Measurements from ENCODE around the gene IRF7.

IRF7 gene

DNA sequence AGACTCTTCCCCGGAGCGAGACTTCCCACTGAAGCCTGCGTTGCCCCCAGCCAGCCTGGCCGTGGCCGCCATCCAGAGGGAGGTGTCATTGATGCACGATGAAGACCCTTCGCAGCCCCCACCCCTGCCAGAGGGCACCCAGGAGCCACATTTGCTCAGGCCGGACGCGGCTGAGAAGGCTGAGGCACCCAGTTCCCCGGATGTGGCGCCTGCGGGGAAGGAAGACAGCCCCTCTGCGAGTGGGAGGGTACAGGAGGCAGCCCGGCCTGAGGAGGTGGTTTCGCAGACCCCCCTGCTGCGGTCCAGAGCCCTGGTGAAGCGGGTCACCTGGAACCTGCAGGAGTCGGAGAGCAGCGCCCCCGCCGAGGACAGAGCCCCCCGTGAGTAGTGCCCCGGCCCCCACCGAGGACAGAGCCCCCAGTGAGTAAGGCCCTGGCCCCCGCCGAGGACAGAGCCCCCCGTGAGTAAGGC, 6.4 kb downstream of the IRF7 start:
- TF ChIP-seq, protein P1, sequence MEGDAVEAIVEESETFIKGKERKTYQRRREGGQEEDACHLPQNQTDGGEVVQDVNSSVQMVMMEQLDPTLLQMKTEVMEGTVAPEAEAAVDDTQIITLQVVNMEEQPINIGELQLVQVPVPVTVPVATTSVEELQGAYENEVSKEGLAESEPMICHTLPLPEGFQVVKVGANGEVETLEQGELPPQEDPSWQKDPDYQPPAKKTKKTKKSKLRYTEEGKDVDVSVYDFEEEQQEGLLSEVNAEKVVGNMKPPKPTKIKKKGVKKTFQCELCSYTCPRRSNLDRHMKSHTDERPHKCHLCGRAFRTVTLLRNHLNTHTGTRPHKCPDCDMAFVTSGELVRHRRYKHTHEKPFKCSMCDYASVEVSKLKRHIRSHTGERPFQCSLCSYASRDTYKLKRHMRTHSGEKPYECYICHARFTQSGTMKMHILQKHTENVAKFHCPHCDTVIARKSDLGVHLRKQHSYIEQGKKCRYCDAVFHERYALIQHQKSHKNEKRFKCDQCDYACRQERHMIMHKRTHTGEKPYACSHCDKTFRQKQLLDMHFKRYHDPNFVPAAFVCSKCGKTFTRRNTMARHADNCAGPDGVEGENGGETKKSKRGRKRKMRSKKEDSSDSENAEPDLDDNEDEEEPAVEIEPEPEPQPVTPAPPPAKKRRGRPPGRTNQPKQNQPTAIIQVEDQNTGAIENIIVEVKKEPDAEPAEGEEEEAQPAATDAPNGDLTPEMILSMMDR (IDR thresholded peaks at IDR 0.05; ENCODE audit: low read depth, low read length), result no peak
- no peak overlapping the region for H3K4me3 ChIP-seq (ENCODE audit: low read depth, low read length)

DNA sequence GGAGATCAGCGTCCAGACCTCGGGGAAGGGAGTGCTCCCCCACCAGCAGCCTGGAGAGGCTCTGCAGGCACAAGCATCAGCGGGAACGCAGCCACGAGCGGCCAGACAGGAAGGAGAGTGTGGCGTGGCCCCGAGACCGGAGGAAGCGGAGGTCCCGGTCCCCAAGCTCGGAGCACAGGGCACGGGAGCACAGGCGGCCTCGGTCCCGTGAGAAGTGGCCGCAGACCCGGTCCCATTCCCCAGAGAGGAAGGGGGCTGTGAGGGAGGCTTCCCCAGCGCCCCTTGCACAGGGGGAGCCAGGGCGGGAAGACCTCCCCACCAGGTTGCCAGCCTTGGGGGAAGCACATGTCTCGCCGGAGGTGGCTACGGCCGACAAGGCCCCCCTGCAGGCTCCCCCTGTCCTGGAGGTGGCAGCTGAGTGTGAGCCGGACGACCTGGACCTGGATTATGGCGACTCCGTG, 6.9 kb downstream of the IRF7 start:
- TF ChIP-seq, protein P1 (IDR thresholded peaks at IDR 0.05; ENCODE audit: low read depth, low read length), result no peak
- no peak overlapping the region for H3K4me3 ChIP-seq (ENCODE audit: low read depth, low read length)

DNA sequence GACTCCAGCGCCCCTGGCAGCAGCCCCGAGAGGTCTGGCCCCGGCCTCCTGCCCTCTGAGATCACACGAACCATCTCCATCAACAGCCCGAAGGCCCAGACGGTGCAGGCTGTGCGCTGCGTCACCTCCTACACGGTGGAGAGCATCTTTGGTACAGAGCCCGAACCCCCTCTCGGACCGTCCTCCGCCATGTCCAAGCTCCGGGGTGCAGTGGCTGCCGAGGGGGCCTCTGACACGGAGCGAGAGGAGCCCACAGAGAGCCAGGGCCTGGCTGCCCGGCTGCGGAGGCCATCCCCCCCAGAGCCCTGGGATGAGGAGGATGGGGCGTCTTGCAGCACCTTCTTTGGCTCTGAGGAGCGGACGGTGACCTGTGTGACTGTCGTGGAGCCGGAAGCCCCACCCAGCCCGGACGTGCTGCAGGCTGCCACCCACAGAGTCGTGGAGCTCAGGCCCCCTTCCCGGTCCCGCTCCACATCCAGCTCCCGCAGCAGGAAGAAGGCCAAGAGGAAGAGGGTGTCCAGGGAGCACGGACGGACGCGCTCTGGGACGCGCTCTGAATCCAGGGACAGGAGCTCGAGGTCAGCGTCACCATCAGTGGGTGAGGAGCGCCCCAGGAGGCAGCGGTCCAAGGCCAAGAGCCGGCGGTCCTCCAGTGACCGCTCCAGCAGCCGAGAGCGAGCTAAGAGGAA, 7.6 kb downstream of the IRF7 start:
- TF ChIP-seq, protein P1 (IDR thresholded peaks at IDR 0.05; ENCODE audit: low read depth, low read length), result no peak
- H3K4me3 ChIP-seq (ENCODE audit: low read depth, low read length), result no peak overlapping the region

DNA sequence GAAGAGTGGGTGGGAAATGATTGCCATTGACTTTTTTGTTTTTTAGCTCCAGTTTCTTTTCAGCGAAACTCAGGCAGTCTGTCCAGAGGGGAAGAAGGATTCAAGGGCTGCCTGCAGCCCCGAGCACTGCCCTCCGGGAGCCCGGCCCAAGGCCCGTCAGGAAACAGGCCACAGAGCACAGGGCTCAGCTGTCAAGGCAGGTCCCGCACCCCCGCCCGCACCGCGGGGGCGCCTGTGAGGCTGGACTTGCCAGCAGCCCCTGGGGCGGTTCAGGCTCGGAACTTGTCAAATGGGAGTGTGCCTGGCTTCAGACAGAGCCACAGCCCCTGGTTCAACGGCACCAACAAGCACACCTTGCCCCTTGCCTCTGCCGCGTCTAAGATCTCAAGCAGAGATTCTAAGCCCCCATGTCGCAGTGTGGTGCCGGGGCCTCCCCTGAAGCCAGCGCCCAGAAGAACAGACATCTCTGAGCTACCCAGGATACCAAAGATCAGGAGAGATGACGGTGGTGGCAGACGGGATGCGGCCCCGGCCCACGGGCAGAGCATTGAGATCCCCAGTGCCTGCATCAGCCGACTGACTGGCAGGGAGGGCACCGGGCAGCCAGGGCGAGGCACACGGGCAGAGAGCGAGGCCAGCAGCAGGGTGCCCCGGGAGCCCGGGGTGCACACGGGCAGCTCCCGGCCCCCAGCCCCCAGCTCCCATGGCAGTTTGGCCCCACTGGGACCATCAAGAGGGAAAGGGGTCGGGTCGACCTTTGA, 8.6 kb downstream of the IRF7 start:
- TF ChIP-seq, protein P1 (IDR thresholded peaks at IDR 0.05; ENCODE audit: low read depth, low read length), result no peak
- no peak overlapping the region for H3K4me3 ChIP-seq (ENCODE audit: low read depth, low read length)

DNA sequence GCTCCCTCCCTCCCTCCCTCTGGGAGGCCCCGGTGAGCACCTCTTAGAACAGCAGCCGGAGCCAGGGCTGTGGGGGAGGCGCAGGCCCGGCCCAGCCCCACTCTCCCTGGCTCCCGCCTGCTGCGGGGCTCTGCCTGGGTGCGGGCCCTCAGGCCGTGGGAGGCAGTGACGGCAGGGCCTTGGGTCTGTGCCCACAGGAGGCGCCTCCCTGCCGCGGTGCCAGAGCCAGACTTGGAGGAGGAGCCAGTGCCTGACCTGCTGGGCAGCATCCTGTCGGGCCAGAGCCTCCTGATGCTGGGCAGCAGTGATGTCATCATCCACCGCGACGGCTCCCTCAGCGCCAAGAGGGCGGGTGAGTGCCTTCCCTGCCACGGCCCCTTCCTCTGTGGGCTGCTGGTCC, 9.5 kb downstream of the IRF7 start:
- no peak overlapping the region for H3K4me3 ChIP-seq (ENCODE audit: low read depth, low read length)
- TF ChIP-seq, protein P1 (IDR thresholded peaks at IDR 0.05; ENCODE audit: low read depth, low read length), result no peak

DNA sequence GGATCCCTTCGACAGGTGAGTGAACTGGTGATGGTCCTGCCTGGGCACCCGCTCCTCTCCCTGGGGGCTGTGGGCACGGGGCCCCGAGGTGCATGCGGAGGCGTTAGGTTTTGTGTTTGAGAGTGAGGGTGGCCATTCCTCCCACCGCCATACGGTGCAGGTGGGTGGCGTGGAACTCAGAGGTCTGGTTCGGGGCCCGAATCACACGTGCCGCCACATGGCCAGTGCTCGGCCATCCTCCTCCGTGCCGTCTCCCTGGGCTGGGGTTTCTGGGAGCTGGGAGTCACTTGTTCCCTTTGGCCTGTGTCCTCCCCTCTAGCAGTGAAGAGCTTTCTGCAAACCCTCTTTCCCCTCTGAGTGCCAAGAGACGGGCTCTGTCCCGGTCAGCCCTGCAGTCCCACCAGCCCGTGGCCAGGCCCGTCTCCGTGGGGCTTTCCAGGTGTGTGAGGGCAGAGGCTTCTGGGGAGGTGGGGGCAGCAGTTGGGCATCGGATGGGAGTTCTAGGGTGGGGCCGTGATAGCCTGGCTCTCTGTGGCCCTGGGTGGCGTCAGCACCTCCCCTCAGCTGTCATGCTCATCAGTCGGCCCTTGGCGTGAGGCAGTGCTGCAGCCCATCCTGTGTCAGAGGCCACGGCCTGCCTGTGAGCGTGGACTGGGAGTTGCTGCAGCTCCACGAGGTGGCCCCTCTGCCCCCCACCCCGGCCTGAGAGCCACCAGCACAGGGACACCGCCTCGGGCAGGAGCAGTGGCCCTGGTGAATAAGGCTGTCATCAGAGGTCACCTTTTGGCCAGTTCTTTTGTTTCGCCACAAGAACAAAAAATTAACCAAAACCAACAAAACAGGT, 10.2 kb downstream of the IRF7 start:
- TF ChIP-seq, protein P1 (IDR thresholded peaks at IDR 0.05; ENCODE audit: low read depth, low read length), result no peak

More for the DNA sequence above, 10.2 kb downstream of the IRF7 start:
- H3K4me3 ChIP-seq (ENCODE audit: low read depth, low read length), result no peak overlapping the region
